Measurements from ENCODE around the gene HSD17B8. TPM values are rescaled to one million over a fixed set of nuclear protein-coding genes. Genes with fewer than 3 reads are reported as not detected.

HSD17B8 gene
- total RNA-seq, 1 donor from 2014 or later: 13.3 TPM

DNA sequence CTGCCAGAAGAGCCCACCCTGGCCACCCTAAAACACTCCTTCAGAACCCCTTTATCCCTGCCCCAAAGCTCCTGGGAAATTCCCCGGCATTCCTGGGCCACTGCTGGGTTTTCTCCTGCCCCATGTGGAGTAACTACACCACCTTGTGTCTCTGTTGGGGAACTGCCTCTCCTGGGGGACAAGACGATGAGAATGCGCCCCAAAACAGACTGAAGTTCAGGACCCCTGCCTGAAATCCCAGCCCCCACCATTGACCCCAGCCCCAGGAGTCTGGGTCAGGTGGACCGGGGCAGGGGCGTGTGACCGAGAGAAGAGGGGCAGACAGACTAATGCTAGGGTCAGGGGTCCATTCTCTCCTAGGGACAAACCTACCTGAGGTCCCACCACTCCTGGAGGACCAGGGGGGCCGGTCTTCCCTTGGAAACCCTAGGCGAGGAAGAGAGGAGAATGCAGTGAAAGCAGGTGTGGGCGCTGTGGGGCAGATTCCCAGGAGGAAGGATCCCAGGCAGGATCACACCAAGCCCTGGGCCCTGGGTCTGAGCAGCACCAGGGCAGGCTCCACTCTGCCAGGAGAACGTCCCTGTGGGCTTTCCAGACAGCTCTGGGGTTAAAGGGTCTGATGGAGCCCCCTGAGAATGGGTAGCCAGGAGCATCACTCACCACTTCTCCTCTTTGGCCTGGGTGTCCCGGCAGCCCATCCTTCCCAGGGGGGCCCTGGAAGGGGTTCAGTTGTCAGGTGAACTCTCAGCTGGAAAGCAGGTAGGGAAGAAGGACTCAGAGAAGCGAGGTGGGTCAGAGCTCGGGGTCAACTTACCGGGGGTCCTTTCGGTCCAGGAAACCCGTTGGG, 31.5 kb upstream of the HSD17B8 start:
- Histone ChIP-seq H3K4me1 (no peaks in the 10 kb centered on the region), H3K27me3 (ENCODE audit: low read depth) (no peaks in the 10 kb centered on the region), H3K4me3 (no peak overlapping the region), H3K27ac (no peak overlapping the region), H3K9me3 (no peaks in the 10 kb centered on the region), H3K36me3 (no peaks in the 10 kb centered on the region)
- ATAC-seq (peak in 1 of 2 donors; percentile 44), DNase-seq (no peak)
- TF ChIP-seq, protein P1, sequence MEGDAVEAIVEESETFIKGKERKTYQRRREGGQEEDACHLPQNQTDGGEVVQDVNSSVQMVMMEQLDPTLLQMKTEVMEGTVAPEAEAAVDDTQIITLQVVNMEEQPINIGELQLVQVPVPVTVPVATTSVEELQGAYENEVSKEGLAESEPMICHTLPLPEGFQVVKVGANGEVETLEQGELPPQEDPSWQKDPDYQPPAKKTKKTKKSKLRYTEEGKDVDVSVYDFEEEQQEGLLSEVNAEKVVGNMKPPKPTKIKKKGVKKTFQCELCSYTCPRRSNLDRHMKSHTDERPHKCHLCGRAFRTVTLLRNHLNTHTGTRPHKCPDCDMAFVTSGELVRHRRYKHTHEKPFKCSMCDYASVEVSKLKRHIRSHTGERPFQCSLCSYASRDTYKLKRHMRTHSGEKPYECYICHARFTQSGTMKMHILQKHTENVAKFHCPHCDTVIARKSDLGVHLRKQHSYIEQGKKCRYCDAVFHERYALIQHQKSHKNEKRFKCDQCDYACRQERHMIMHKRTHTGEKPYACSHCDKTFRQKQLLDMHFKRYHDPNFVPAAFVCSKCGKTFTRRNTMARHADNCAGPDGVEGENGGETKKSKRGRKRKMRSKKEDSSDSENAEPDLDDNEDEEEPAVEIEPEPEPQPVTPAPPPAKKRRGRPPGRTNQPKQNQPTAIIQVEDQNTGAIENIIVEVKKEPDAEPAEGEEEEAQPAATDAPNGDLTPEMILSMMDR (IDR thresholded peaks at IDR 0.05): peak; percentile 45
- intact Hi-C loops (cut with DNase I): no loop called here

DNA sequence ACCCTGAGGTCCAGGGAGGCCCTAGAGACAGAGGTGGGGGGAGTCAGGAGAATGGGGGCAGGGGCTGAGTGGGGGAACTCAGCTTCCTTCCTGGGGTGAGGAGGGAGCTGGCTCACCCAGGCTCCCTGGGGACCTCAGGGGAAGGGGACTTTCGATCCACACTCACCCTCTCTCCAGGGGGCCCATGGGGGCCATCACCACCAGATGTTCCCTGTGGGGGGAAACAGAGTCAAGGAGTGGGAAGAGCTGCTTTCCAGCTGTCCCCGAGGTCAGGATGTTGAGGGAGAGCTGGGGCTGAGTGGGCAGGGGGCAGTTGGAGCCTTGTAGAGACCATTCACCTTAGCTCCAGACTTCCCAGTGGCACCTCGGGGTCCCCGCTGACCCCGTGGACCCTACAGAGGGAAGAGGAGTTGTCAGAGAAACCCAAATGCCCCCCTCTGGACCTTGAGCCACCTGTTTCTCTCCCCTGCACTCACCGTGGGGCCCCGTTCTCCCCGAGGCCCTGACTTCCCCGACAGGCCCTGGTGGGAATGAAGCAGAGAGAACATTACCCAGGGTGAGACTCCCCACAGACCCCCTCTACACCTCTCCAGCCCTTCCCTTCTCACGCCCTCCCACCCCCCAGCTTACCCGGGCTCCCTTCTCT, 30.8 kb upstream of the HSD17B8 start:
- TF ChIP-seq, protein P1 (IDR thresholded peaks at IDR 0.05): no peak
- intact Hi-C loops (cut with DNase I): no loop called here
- H3K4me3 ChIP-seq: no peak overlapping the region
- H3K9me3 ChIP-seq: no peaks in the 10 kb centered on the region
- H3K36me3 ChIP-seq: no peaks in the 10 kb centered on the region
- ATAC-seq: no peak
- H3K27me3 ChIP-seq (ENCODE audit: low read depth): no peaks in the 10 kb centered on the region
- H3K27ac ChIP-seq: no peak overlapping the region
- no peaks in the 10 kb centered on the region for H3K4me1 ChIP-seq
- DNase-seq: no peak

DNA sequence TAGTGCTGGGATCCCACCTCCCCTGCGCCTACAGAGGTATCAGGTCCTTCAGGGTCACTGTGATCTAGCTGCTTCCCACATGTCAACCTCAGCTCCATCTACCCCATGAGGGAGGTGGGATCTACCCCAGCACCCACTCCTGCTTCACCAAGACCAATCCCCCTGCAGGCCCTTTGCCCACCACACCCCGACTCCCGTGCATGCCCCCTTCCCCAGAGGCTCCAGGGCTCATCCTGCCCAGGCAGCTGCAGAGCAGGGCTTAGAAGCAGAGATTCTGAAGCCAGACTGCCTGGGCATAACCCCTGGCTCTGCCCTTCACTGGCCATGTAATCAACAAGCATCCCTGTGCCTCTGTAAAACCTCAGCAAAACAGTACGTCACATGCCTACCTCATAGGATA, 29.7 kb upstream of the HSD17B8 start:
- ATAC-seq: no peak
- Histone ChIP-seq H3K4me1 (no peaks in the 10 kb centered on the region), H3K27ac (no peak overlapping the region), H3K4me3 (no peak overlapping the region), H3K27me3 (ENCODE audit: low read depth) (no peaks in the 10 kb centered on the region), H3K36me3 (no peaks in the 10 kb centered on the region), H3K9me3 (no peaks in the 10 kb centered on the region)
- intact Hi-C loops (cut with DNase I): no loop called here
- TF ChIP-seq, protein P1 (IDR thresholded peaks at IDR 0.05): no peak
- DNase-seq: no peak

DNA sequence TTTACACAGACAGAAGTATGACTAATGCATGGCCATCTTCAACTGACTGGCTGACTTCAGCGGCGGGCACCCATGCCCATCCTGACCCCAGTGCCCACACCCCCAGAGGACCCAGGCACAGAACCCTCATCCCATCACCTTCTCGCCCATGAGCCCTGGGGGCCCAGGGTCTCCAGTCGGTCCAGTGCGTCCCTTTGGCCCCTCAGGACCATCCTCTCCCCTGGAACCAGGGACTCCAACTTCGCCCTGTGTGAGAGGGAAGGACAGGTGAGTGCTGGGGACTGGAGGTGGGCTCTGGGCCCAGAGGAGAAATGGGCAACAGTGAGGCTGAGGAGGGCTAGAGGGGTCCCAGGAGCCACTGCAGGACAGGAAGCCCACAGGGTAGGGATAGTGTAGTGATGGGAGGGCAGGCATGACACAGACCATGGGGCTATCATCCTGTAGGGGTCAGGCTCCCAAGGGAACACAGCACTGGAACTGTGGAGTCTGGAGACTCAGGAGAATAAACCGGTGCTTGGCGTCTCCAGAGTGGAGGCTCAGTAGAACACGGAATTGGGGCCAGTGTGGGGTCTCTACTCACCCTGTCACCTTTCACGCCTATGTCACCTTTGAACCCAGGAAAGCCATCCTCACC, 28.9 kb upstream of the HSD17B8 start:
- DNase-seq (no peak), ATAC-seq (no peak)
- no peaks in the 10 kb centered on the region for H3K4me1 ChIP-seq
- TF ChIP-seq, protein P1 (IDR thresholded peaks at IDR 0.05): no peak
- no peak overlapping the region for H3K4me3 ChIP-seq
- no peak overlapping the region for H3K27ac ChIP-seq
- H3K36me3 ChIP-seq: no peaks in the 10 kb centered on the region
- no peaks in the 10 kb centered on the region for H3K27me3 ChIP-seq (ENCODE audit: low read depth)
- H3K9me3 ChIP-seq: no peaks in the 10 kb centered on the region
- intact Hi-C loops (cut with DNase I): no loop called here

DNA sequence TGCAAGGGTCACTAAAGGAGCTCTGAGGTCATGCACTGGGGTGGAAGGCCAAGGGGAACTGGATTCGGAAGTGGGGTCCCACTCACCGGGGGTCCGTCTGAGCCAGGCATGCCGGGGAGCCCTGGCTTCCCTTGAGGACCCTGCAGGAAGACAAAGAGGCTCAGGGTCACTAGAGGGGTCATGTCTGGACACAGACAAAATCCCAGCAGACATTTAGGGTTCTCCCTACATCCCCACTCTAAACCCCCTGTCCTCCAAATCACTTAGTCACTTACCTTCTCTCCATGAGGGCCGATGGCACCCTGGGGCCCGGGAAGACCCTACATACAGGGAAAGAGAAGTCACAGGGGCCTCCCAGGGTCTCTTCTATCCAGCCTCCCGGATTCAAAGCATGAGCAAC, 27.5 kb upstream of the HSD17B8 start:
- Histone ChIP-seq H3K27ac (no peak overlapping the region), H3K4me1 (no peaks in the 10 kb centered on the region), H3K36me3 (no peaks in the 10 kb centered on the region), H3K9me3 (no peaks in the 10 kb centered on the region), H3K27me3 (ENCODE audit: low read depth) (no peaks in the 10 kb centered on the region), H3K4me3 (no peak overlapping the region)
- TF ChIP-seq, protein P1 (IDR thresholded peaks at IDR 0.05): no peak
- ATAC-seq (no peak), DNase-seq (no peak)
- intact Hi-C loops (cut with DNase I): no loop called here

All from lower lobe of right lung (tissue), 2 donors.